Measurements from ENCODE around the gene OR6B1. TPM values are rescaled to one million over a fixed set of nuclear protein-coding genes. Genes with fewer than 3 reads are reported as not detected.
A peak's percentile ranks its signal among the peaks of the same experiment; 100 is the strongest.
"Not testable (repeated sequence)": the region's sequence is repeated elsewhere in the genome, so short reads cannot be mapped to it uniquely, and the experiment has no call there.

The OR6B1 gene
- total and polyA plus RNA-seq, 4 donors = not detected

- Histone ChIP-seq H3K36me3 (ENCODE audit: control insufficient read depth in 4 of 4, insufficient read depth in 4 of 4, low read length in 4 of 4) (no peaks in the 10 kb centered on the region), H3K4me3 (no peak overlapping the region)
These were observed 6.5 kb downstream of the OR6B1 start for GRCh38 chr7:144006692-144007042.

GRCh38 chr7:144009361-144009760 lies 9.2 kb downstream of the OR6B1 start:
- Histone ChIP-seq H3K27me3 (ENCODE audit: control insufficient read depth in 3 of 3, insufficient read depth in 3 of 3, low read length in 2 of 3) (no peaks in the 10 kb centered on the region), H3K4me1 (ENCODE audit: control insufficient read depth in 5 of 5, insufficient read depth in 5 of 5, low read length in 5 of 5) (no peaks in the 10 kb centered on the region), H3K36me3 (ENCODE audit: control insufficient read depth in 4 of 4, insufficient read depth in 4 of 4, low read length in 4 of 4) (no peaks in the 10 kb centered on the region), H3K9me3 (ENCODE audit: control insufficient read depth in 4 of 4, insufficient read depth in 3 of 4, low read length in 3 of 4) (peaks cover 0 to 3% (median 0%) of the 10 kb centered on the region in 4 donors), H3K27ac (ENCODE audit: low read depth in 1 of 2, low read length in 1 of 2) (no peak overlapping the region), H3K9ac (ENCODE audit: insufficient read depth in 1 of 2, low read length in 2 of 2) (no peak overlapping the region), H3K4me3 (no peak overlapping the region)
- 74 to 81% methylated on average over 2 of the region's 2 CpGs for WGBS, 2 donors
- DNase-seq (no peak), ATAC-seq (ENCODE audit: insufficient read depth, low FRiP score) (no peak)
- TF ChIP-seq CTCF (IDR thresholded peaks at IDR 0.05; ENCODE audit: control extremely low read depth, extremely low read depth) = no peak

More at GRCh38 chr7:144006692-144007042, 6.5 kb downstream of the OR6B1 start:
- H3K27ac ChIP-seq (ENCODE audit: low read depth in 1 of 2, low read length in 1 of 2) = no peak overlapping the region
- ATAC-seq (ENCODE audit: insufficient read depth, low FRiP score) = no peak
- H3K27me3 ChIP-seq (ENCODE audit: control insufficient read depth in 3 of 3, insufficient read depth in 3 of 3, low read length in 2 of 3) = no peaks in the 10 kb centered on the region
- H3K4me1 ChIP-seq (ENCODE audit: control insufficient read depth in 5 of 5, insufficient read depth in 5 of 5, low read length in 5 of 5) = no peaks in the 10 kb centered on the region
- TF ChIP-seq CTCF (IDR thresholded peaks at IDR 0.05; ENCODE audit: control extremely low read depth, extremely low read depth) = no peak
- H3K9ac ChIP-seq (ENCODE audit: insufficient read depth in 1 of 2, low read length in 2 of 2) = no peak overlapping the region
- 86 to 88% methylated on average over 1 of the region's 1 CpG for WGBS, 2 donors
- peaks cover 0 to 3% (median 0%) of the 10 kb centered on the region in 4 donors for H3K9me3 ChIP-seq (ENCODE audit: control insufficient read depth in 4 of 4, insufficient read depth in 3 of 4, low read length in 3 of 4)
- peak in 1 of 3 donors; percentile 19 for DNase-seq

GRCh38 chr7:144010061-144010460 lies 9.9 kb downstream of the OR6B1 start:
- not testable (repeated sequence) for H3K27me3 ChIP-seq (ENCODE audit: control insufficient read depth in 3 of 3, insufficient read depth in 3 of 3, low read length in 2 of 3); H3K27ac ChIP-seq (ENCODE audit: low read depth in 1 of 2, low read length in 1 of 2); DNase-seq; H3K4me3 ChIP-seq; H3K4me1 ChIP-seq (ENCODE audit: control insufficient read depth in 5 of 5, insufficient read depth in 5 of 5, low read length in 5 of 5); ATAC-seq (ENCODE audit: insufficient read depth, low FRiP score); H3K36me3 ChIP-seq (ENCODE audit: control insufficient read depth in 4 of 4, insufficient read depth in 4 of 4, low read length in 4 of 4); H3K9ac ChIP-seq (ENCODE audit: insufficient read depth in 1 of 2, low read length in 2 of 2); H3K9me3 ChIP-seq (ENCODE audit: control insufficient read depth in 4 of 4, insufficient read depth in 3 of 4, low read length in 3 of 4)

- 80 to 82% methylated on average over 1 of the region's 1 CpG for WGBS, 2 donors
- ATAC-seq (ENCODE audit: insufficient read depth, low FRiP score) = not testable (repeated sequence)
These were observed 10.7 kb downstream of the OR6B1 start for GRCh38 chr7:144010821-144011220.

More at GRCh38 chr7:144010821-144011220, 10.7 kb downstream of the OR6B1 start:
- not testable (repeated sequence) for H3K36me3 ChIP-seq (ENCODE audit: control insufficient read depth in 4 of 4, insufficient read depth in 4 of 4, low read length in 4 of 4); H3K9me3 ChIP-seq (ENCODE audit: control insufficient read depth in 4 of 4, insufficient read depth in 3 of 4, low read length in 3 of 4); H3K9ac ChIP-seq (ENCODE audit: insufficient read depth in 1 of 2, low read length in 2 of 2); H3K4me1 ChIP-seq (ENCODE audit: control insufficient read depth in 5 of 5, insufficient read depth in 5 of 5, low read length in 5 of 5); H3K27me3 ChIP-seq (ENCODE audit: control insufficient read depth in 3 of 3, insufficient read depth in 3 of 3, low read length in 2 of 3); H3K4me3 ChIP-seq; DNase-seq; H3K27ac ChIP-seq (ENCODE audit: low read depth in 1 of 2, low read length in 1 of 2)
